RWPE2 (cell line): Measurements from ENCODE around the gene GFI1B.

Experiments used
- ATAC-seq: fragments of 200-7000 bp; cut with Tn5 transposase; 3 replicates; pipeline ENCODE4 v1.9.1; 2021; ENCODE audit warnings: low read depth
- DNase-seq: peaks from one replicate; pipeline ENCODE4 v3.0.0-alpha.2; 2020; ENCODE audit warnings: low spot score
- H3K27ac ChIP-seq: fragments of 450-650 bp; 2 replicates; pipeline ENCODE4 v1.5.1; 2017; ENCODE audit warnings: mild to moderate bottlenecking; ENCODE audit not compliant: poor library complexity, severe bottlenecking
- H3K27me3 ChIP-seq: fragments of 250-450 bp; sonication (Bioruptor Pico); 2 replicates; pipeline ENCODE4 v1.5.1; 2021; ENCODE audit warnings: mild to moderate bottlenecking, moderate library complexity; ENCODE audit not compliant: insufficient read depth, poor library complexity, severe bottlenecking
- H3K36me3 ChIP-seq: fragments of 250-450 bp; sonication (Bioruptor Pico); 2 replicates; pipeline ENCODE4 v1.5.1; 2020; ENCODE audit warnings: low read depth, mild to moderate bottlenecking, moderate library complexity
- H3K4me1 ChIP-seq: fragments of 250-450 bp; sonication (Bioruptor Pico); 2 replicates; pipeline ENCODE4 v1.5.1; 2021; ENCODE audit warnings: mild to moderate bottlenecking, moderate library complexity; ENCODE audit not compliant: insufficient read depth, poor library complexity, severe bottlenecking
- H3K4me3 ChIP-seq: fragments of 250-450 bp; sonication (Bioruptor Pico); 2 replicates; pipeline ENCODE4 v1.5.1; 2021; ENCODE audit warnings: mild to moderate bottlenecking, moderate library complexity; ENCODE audit not compliant: severe bottlenecking
- H3K9me3 ChIP-seq: fragments of 250-450 bp; sonication (Bioruptor Pico); 2 replicates; pipeline ENCODE4 v1.5.1; 2021; ENCODE audit warnings: mild to moderate bottlenecking, moderate library complexity; ENCODE audit not compliant: severe bottlenecking
- CTCF ChIP-seq: fragments of 450-650 bp; IDR thresholded peaks from one replicate; pipeline ENCODE4 v1.5.1; 2017; ENCODE audit warnings: mild to moderate bottlenecking, moderate library complexity; ENCODE audit not compliant: poor library complexity, severe bottlenecking

GFI1B gene

DNA sequence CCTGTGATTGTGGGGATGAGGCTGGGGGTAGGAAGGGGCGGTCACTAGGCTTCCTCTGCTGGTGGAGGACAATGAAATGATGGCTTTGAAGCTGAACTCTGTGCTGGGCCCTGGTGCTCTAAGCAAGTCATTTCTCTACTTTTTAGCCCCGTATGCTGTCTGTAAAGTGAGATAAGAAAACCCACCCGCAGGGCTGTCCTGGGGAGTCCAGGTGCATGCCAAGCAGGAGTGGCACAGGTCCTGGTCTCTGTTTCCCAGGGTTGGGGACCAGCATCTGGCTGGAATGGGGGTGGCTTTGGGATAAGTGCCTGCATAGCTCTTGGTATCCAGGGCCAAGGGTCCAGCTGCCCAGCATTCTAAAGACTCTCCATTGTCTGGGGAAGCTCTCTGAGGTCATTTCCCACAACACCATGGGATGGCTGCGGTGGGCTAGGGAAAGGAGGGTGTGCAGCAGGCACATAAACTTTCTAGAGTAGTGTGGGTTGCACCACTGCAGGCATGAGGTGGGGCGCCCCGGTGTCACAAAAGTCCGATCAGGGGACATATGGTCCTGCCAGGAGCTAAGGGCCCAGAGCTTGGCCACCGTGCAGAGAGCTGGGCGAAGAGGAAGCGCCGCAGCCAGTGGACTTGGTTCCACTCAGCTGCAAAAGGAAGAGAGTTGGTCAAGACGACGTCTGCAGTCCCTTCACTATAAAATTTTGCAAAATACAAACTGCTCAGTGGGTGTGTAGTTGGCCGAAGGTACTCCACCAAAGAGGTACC, 26.7 kb downstream of the GFI1B start:
- H3K27ac ChIP-seq, result no peak overlapping the region
- H3K4me3 ChIP-seq, result no peak overlapping the region
- no peak for ATAC-seq
- H3K36me3 ChIP-seq, result no peaks in the 10 kb centered on the region
- no peak for TF ChIP-seq CTCF
- H3K9me3 ChIP-seq, result no peaks in the 10 kb centered on the region
- H3K4me1 ChIP-seq, result peaks cover 3% of the 10 kb centered on the region
- no peak for DNase-seq
- no peaks in the 10 kb centered on the region for H3K27me3 ChIP-seq

DNA sequence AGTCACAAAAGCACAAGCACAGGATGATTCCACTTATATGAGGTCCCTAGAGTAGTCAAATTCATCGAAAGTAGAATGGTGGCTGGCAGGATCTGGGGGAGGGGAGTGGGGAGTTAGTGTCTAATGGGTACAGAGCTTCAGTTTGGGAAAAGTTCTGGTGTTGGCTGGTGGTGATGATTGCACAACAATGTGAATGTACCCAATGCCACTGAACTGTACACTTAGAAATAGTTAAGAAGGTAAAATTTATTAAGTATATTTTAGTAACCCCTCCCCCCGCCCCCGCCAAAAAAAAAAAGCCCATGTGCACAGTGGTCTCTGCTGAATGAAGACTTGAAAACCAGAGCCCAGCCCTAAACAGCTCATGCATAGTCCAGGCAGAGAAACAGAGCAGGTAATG, 27.5 kb downstream of the GFI1B start:
- H3K36me3 ChIP-seq, result no peaks in the 10 kb centered on the region
- H3K4me1 ChIP-seq, result peaks cover 3% of the 10 kb centered on the region
- no peak overlapping the region for H3K27ac ChIP-seq
- no peak for TF ChIP-seq CTCF
- no peak for DNase-seq
- no peak overlapping the region for H3K4me3 ChIP-seq
- H3K27me3 ChIP-seq, result no peaks in the 10 kb centered on the region
- H3K9me3 ChIP-seq, result no peaks in the 10 kb centered on the region
- no peak for ATAC-seq

GRCh38 chr9:133006731-133007352, 28.3 kb downstream of the GFI1B start:
- TF ChIP-seq CTCF, result no peak

DNA sequence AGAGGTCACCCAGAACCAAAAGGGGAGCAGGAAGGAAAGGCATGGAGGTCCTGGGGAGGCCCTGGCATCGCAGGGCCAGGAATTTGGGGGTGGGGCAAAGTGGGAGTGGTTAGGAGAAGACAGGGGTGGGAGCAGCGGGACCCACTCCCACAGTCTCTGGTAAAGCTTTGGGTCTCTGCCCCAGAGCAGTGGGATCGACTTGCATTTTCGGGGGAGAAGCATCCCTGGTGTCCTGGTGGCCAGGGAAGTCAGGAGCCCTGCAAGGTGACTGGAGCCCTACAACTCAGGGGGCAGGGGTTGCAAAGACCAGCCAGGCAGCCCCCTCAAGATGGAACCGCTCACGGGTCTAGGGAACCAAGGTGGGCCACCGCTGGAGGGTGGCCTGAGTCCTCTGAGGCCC, 29.9 kb downstream of the GFI1B start:
- Histone ChIP-seq H3K9me3 (no peaks in the 10 kb centered on the region), H3K27me3 (peaks cover 2% of the 10 kb centered on the region), H3K36me3 (no peaks in the 10 kb centered on the region), H3K4me3 (no peak overlapping the region), H3K4me1 (no peaks in the 10 kb centered on the region), H3K27ac (no peak overlapping the region)
- DNase-seq (no peak), ATAC-seq (no peak)
- no peak for TF ChIP-seq CTCF

More at GRCh38 chr9:133006731-133007352, 28.3 kb downstream of the GFI1B start:
- Histone ChIP-seq H3K4me1 (peaks cover 2% of the 10 kb centered on the region), H3K36me3 (no peaks in the 10 kb centered on the region), H3K9me3 (no peaks in the 10 kb centered on the region), H3K27ac (no peak overlapping the region), H3K27me3 (no peaks in the 10 kb centered on the region), H3K4me3 (no peak overlapping the region)
- ATAC-seq (no peak), DNase-seq (no peak)

- Histone ChIP-seq H3K36me3 (no peaks in the 10 kb centered on the region), H3K9me3 (no peaks in the 10 kb centered on the region), H3K4me1 (no peaks in the 10 kb centered on the region), H3K27ac (no peak overlapping the region), H3K27me3 (peaks cover 3% of the 10 kb centered on the region), H3K4me3 (no peak overlapping the region)
- TF ChIP-seq CTCF, result no peak
- no peak for ATAC-seq
- no peak for DNase-seq
Measured at GRCh38 chr9:133008824-133009223, 30.3 kb downstream of the GFI1B start.
